ENCODE data around the gene A3GALT2.

DNA sequence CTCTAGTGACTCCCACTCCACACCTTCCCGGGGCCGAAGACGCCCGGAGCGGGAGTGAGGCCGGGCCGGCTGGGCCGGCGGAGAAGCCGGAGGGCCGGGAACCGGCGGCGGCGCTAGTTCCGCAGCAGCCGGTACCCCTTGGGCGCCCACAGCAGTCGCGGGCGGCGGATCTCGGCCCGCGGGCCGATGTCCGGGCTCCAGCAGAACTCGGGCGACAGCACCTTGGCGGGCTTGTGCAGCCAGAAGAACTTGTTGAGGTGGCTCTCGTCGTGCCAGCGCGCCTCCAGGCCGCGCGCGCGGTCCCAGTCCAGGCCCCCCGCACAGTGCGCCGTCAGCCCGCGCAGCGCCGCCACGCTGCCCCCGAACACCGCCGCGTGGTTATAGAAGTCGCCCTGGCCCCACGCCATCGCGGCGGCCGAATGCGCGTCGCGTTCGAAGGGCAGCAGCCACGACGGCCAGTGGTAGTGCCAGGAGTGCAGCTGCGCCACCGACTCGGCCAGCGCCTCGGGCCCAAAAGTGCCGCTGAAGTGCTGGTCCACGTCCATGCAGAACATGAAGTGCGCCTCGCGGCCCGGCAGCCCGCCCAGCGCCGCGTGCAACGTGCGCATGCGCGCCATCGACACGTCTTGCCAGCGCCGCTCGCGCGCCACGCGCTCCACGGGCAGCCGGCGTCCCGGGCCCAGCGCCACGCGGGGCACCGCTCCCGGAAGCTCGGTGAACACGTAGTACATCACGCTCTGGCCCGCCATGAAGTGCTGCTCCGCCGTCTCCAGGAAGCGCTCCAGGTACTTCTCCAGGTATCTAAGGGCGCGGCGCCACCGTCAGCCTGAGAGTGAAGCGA lies 14.0 kb downstream of the A3GALT2 start:
- TF ChIP-seq CTCF (conservative IDR thresholded peaks at IDR 0.05): no peak
- no peak for TF ChIP-seq ZFX (IDR thresholded peaks at IDR 0.05)
